Measurements from ENCODE around the gene CHRNE.

Gene CHRNE

DNA sequence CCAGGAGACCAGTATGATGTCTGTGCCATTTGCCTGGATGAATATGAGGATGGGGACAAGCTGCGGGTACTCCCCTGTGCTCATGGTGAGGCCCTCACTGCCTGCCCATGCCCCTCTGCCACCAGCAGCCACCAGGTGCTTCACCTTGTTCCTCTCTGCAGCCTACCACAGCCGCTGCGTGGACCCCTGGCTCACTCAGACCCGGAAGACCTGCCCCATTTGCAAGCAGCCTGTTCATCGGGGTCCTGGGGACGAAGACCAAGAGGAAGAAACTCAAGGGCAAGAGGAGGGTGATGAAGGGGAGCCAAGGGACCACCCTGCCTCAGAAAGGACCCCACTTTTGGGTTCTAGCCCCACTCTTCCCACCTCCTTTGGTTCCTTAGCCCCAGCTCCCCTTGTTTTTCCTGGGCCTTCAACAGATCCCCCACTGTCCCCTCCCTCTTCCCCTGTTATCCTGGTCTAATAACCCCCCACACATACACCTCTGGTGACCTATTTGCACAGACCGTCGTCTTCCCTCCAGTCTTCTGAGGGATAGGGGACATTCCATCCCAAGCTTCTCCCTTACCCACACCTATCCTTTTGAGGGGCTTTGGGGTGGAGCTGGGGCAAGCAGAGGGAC lies 41.8 kb upstream of the CHRNE start:
- TF ChIP-seq CTCF (conservative IDR thresholded peaks at IDR 0.05; ENCODE audit: low read depth, low read length) = no peak
- no peak overlapping the region for H3K4me3 ChIP-seq (ENCODE audit: low read length)
- DNase-seq (ENCODE audit: low read depth) = no peak

- H3K4me3 ChIP-seq (ENCODE audit: low read length) = no peak overlapping the region
- TF ChIP-seq CTCF (conservative IDR thresholded peaks at IDR 0.05; ENCODE audit: low read depth, low read length) = no peak
- no peak for DNase-seq (ENCODE audit: low read depth)
Measured at GRCh38 chr17:4944163-4944553, 41.3 kb upstream of the CHRNE start.

- DNase-seq (ENCODE audit: low read depth) = no peak
- no peak overlapping the region for H3K4me3 ChIP-seq (ENCODE audit: low read length)
- no peak for TF ChIP-seq CTCF (conservative IDR thresholded peaks at IDR 0.05; ENCODE audit: low read depth, low read length)
Measured at GRCh38 chr17:4942760-4943508, 40.0 kb upstream of the CHRNE start.

DNA sequence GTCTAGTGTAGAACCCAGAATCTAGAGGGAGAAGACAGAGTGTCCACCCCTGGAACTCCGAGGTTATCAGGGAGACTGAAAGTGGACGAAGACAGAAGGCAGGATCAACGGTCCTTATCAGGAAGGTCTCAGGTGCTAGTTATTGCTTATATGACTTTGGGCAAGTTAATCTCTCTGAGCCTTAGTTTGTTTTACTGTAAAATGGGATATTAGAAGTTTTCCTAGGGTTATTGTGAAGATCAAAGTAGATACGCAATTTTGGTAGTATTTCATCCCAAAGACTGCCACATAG lies 38.4 kb upstream of the CHRNE start:
- no peak for TF ChIP-seq CTCF (conservative IDR thresholded peaks at IDR 0.05; ENCODE audit: low read depth, low read length)
- no peak for DNase-seq (ENCODE audit: low read depth)
- peak overlapping the region; percentile 96 for H3K4me3 ChIP-seq (ENCODE audit: low read length)

- no peak for TF ChIP-seq CTCF (conservative IDR thresholded peaks at IDR 0.05; ENCODE audit: low read depth, low read length)
- H3K4me3 ChIP-seq (ENCODE audit: low read length) = peak overlapping the region; percentile 96
- no peak for DNase-seq (ENCODE audit: low read depth)
Measured at GRCh38 chr17:4940555-4941318, 37.8 kb upstream of the CHRNE start.

DNA sequence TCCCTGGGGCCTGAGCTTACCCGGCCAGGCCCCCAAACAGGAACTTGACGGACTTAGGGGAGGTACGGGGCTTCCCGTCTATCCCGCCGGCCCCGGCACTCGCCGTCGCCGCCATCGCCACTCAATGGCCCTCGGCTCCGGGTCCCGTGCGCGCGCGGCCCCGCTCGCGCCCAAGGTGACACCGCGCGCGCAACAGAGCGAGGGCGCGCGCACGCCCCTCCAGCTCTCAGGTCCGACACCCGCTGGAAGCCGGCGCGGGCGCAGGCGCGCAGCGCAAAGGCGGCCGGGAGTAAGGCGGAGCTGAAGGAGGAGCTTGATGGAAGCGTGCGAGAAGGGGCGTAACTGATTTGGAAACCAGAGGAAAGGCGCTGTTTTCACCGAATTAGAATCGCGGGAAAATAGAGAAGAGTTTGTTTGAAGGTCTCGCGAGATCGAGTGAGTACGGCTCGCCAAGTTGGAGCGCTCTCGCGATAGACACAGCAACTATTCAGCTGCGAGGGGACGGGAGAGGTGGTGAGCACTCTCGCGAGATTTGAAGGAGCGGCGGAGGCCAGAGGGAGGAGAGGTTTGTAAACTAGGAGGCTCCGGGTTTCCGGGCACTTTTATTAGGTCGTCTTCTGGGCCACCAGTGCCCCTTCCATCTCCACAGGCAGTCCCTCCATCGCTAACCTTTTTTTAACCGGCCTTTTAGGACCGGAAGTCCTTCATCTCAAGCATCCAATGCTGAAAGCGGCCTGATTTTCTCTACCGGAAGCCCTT lies 37.1 kb upstream of the CHRNE start, which contains the start of the genes RNF167 and SLC25A11:
TSS of gene RNF167 (plus strand) at position 473 of the 759 bp plus-strand sequence. CDS start 642 bp downstream, outside the sequence.
TSS of gene SLC25A11 (minus strand) at position 251 of the 759 bp plus-strand sequence. CDS start at position 115, 136 bp downstream.
- peak within 1 kb of the TSS; percentile 96 for H3K4me3 ChIP-seq (ENCODE audit: low read length)
- peak; percentile 99 for DNase-seq (ENCODE audit: low read depth)
- TF ChIP-seq CTCF (conservative IDR thresholded peaks at IDR 0.05; ENCODE audit: low read depth, low read length) = no peak
